A549 (cell line): ENCODE measurements around the gene ASB2.

Source experiments
- BHLHE40 ChIP-seq: IDR thresholded peaks from 2 replicates; pipeline ENCODE4 v1.6.1; 2012; ENCODE audit warnings: low read depth, low read length, inconsistent platforms
- CEBPB ChIP-seq, 2 experiments: fragments of >200 bp in 1 of 2; sonication (Bioruptor Twin) in 1 of 2; formaldehyde crosslinking in 1 of 2; IDR thresholded peaks; 2 replicates each; pipeline ENCODE4 v1.6.1; 2012 to 2016
- CHD2 ChIP-seq: fragments of 150-350 bp; IDR thresholded peaks from 2 replicates; pipeline ENCODE4 v1.6.1; 2014; ENCODE audit warnings: low read length; ENCODE audit not compliant: partially characterized antibody
- CTCF ChIP-seq: fragments of >200 bp; sonication (Bioruptor Twin); formaldehyde crosslinking; IDR thresholded peaks from 3 replicates; pipeline ENCODE4 v1.5.1; 2016
- EP300 ChIP-seq, 2 experiments: fragments of >200 bp; sonication (Bioruptor Twin); formaldehyde crosslinking; IDR thresholded peaks; 2 replicates in 1 of 2; 3 replicates in 1 of 2; pipeline ENCODE4 v1.6.1; 2016 to 2017
- KDM1A ChIP-seq: fragments of 200-600 bp; sonication (generic); IDR thresholded peaks from 2 replicates; pipeline ENCODE4 v1.6.1; 2016; ENCODE audit warnings: low read depth, mild to moderate bottlenecking
- PBX3 ChIP-seq: IDR thresholded peaks from 2 replicates; pipeline ENCODE4 v1.6.1; 2012
- RCOR1 ChIP-seq: fragments of 150-350 bp; IDR thresholded peaks from 2 replicates; pipeline ENCODE4 v1.6.1; 2014; ENCODE audit warnings: antibody characterized with exemption, low read length, low read depth
- SMC3 ChIP-seq: fragments of >200 bp; sonication (Bioruptor Twin); formaldehyde crosslinking; IDR thresholded peaks from 3 replicates; pipeline ENCODE4 v1.6.1; 2018; ENCODE audit warnings: inconsistent platforms

GRCh38 chr14:93929657-93930056 is 46.7 kb downstream of the ASB2 start:
- TF ChIP-seq EP300 (IDR thresholded peaks at IDR 0.05): no peak
- TF ChIP-seq CEBPB (IDR thresholded peaks at IDR 0.05): no peak
- no peak for TF ChIP-seq PBX3
- TF ChIP-seq CTCF: no peak
- no peak for TF ChIP-seq RCOR1
- TF ChIP-seq SMC3: no peak
- TF ChIP-seq BHLHE40: no peak
- no peak for TF ChIP-seq CHD2
- TF ChIP-seq KDM1A: no peak
